ENCODE results near the gene GINS2.

DNA sequence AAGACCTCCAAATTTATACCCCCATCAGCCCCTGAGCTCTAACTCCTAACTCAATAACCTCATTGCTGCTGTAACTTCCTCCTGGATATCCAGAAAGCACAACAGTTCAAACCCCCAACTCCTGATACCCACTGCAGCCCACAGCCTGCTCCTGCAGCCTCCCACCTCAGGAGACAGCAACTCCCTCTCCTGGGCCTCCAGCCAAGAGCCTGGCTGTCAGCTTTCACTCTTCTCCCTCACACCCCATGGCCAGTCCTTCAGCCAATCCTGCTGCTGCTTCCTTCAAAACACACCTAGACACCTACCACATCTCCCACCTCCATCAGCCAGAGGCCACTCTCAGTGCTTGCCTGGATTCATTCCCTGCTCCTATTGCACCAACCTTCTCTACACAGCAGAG is 5.4 kb downstream of the GINS2 start:
- TF ChIP-seq, protein P1, sequence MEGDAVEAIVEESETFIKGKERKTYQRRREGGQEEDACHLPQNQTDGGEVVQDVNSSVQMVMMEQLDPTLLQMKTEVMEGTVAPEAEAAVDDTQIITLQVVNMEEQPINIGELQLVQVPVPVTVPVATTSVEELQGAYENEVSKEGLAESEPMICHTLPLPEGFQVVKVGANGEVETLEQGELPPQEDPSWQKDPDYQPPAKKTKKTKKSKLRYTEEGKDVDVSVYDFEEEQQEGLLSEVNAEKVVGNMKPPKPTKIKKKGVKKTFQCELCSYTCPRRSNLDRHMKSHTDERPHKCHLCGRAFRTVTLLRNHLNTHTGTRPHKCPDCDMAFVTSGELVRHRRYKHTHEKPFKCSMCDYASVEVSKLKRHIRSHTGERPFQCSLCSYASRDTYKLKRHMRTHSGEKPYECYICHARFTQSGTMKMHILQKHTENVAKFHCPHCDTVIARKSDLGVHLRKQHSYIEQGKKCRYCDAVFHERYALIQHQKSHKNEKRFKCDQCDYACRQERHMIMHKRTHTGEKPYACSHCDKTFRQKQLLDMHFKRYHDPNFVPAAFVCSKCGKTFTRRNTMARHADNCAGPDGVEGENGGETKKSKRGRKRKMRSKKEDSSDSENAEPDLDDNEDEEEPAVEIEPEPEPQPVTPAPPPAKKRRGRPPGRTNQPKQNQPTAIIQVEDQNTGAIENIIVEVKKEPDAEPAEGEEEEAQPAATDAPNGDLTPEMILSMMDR (conservative IDR thresholded peaks at IDR 0.05; ENCODE audit: low read depth, low read length), result no peak
- no peak for TF ChIP-seq EZH2 (IDR thresholded peaks at IDR 0.05; ENCODE audit: borderline replicate concordance, low read depth, low read length, poor library complexity, severe bottlenecking)

All from A673 (cell line).